K562 (cell line): Measurements from ENCODE around the gene DRC3. TPM values are rescaled to one million over a fixed set of nuclear protein-coding genes. Genes with fewer than 3 reads are reported as not detected.
A peak's percentile ranks its signal among the peaks of the same experiment; 100 is the strongest.

Experiments used
- CC2D1A ChIP-seq: fragments of 450-650 bp; IDR thresholded peaks from 2 replicates; pipeline ENCODE4 v1.6.1; 2017; ENCODE audit warnings: mild to moderate bottlenecking
- CTBP1 ChIP-seq: fragments of 450-650 bp; IDR thresholded peaks from 2 replicates; pipeline ENCODE4 v1.6.1; 2016; ENCODE audit warnings: borderline replicate concordance
- HNRNPH1 ChIP-seq: fragments of 200-400 bp; formaldehyde crosslinking; optimal IDR thresholded peaks from 2 replicates; pipeline ENCODE3; 2017; ENCODE audit warnings: low read depth, mild to moderate bottlenecking, low read length, moderate library complexity
- MTA3 ChIP-seq: fragments of 450-650 bp; formaldehyde crosslinking; IDR thresholded peaks from 2 replicates; pipeline ENCODE4 v1.6.1; 2017; ENCODE audit warnings: mild to moderate bottlenecking, borderline replicate concordance
- NR3C1 ChIP-seq: sonication (generic); formaldehyde crosslinking; IDR thresholded peaks from 2 replicates; pipeline ENCODE4 v1.8.1; 2022; ENCODE audit warnings: missing genetic modification reagents
- SIRT6 ChIP-seq: IDR thresholded peaks from one replicate; pipeline ENCODE4 v1.6.1; 2012; ENCODE audit warnings: low read depth, mild to moderate bottlenecking, control low read depth, inconsistent platforms, low read length, moderate library complexity
- ZKSCAN3 ChIP-seq: fragments of 250-450 bp; sonication (Bioruptor Pico); IDR thresholded peaks from 2 replicates; pipeline ENCODE4 v1.4.0; 2020
- ZNF274 ChIP-seq: IDR thresholded peaks from 2 replicates; pipeline ENCODE4 v1.6.1; 2011; ENCODE audit warnings: low read depth, mild to moderate bottlenecking, low read length, moderate library complexity, borderline replicate concordance
- ZNF3 ChIP-seq: fragments of 250-450 bp; sonication (Bioruptor Pico); IDR thresholded peaks from 2 replicates; pipeline ENCODE4 v1.5.0; 2021; ENCODE audit warnings: mild to moderate bottlenecking, moderate library complexity
- polyA plus RNA-seq, 8 experiments: library from polyadenylated mRNA; depleted of rRNA in 4 of 8; stranded (reverse) in 5 of 8; unstranded in 3 of 8; fragments of >200 nt; fragmentation: Nextera tagmentation in 2 of 8; fragmentation: Illumina TruSeq in 1 of 8; extraction: Ambion mirVana in 2 of 8; extraction: Trizol in 1 of 8; gene quantifications; 2 replicates each; pipeline versions ENCODE4 v1.2.1 to v1.2.3, GENCODE V29; 2011 to 2014; ENCODE audit warnings: inconsistent platforms in 1 of 8, missing spikeins in 1 of 8
- total RNA-seq, 7 experiments: library from RNA; depleted of rRNA in 6 of 7; stranded (reverse); fragments of >200 nt in 6 of 7; fragmentation: Illumina TruSeq in 2 of 7; extraction: Trizol in 2 of 7; gene quantifications; 2 replicates each; pipeline versions ENCODE4 v1.2.1 to v1.2.3, GENCODE V29; 2011 to 2021; ENCODE audit warnings: low replicate concordance in 1 of 7
- TF ChIP-seq, protein P1 (sequence below), 2 experiments: fragments of 450-650 bp; IDR thresholded peaks; 2 replicates each; pipeline ENCODE4 v1.6.1; 2016; ENCODE audit warnings: mild to moderate bottlenecking in 2 of 2, borderline replicate concordance in 1 of 2, low read depth in 1 of 2, moderate library complexity in 1 of 2

The DRC3 gene
- total and polyA plus RNA-seq, 9 of the 15 experiments (the other 6 are each of a cell fraction or from before 2014, with no cell fraction given): 0.10 to 0.84 (median 0.30) TPM; not detected in 3

DNA sequence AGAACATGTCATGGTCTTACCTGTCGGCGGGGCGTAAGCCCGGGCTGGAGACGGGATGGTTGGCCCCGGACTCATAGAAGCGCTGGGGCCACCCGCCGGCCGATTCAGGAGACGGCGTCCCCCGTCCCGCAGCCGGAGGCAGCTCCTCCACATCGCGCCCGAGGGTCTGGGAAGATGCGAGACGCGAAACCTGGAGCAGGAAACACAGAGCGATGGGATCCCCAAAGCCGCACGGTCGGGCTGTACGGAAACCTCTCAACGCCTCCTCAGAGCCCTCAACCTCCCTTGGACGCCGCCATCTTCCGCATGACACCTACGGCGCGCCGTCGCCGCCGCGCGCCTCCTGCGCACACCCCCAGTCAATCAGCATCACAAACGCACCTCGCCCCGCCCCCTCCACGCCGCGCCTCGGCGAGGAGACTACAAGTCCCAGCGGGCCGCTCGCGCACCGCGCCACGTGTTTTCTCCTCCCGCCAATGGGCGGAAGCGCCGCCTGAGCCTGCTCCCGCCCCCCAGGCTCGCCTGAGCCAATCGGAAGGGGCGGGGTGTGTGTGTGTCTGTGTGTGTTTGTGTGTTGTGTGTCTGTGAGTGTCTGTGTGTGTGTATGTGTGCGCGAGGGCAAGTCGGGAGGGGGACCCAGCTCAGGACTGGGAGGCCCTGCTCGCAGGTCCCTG is 66.3 kb downstream of the DRC3 start, which contains the start of the genes ATPAF2 and GID4 (continued):
- TF ChIP-seq, protein P1, sequence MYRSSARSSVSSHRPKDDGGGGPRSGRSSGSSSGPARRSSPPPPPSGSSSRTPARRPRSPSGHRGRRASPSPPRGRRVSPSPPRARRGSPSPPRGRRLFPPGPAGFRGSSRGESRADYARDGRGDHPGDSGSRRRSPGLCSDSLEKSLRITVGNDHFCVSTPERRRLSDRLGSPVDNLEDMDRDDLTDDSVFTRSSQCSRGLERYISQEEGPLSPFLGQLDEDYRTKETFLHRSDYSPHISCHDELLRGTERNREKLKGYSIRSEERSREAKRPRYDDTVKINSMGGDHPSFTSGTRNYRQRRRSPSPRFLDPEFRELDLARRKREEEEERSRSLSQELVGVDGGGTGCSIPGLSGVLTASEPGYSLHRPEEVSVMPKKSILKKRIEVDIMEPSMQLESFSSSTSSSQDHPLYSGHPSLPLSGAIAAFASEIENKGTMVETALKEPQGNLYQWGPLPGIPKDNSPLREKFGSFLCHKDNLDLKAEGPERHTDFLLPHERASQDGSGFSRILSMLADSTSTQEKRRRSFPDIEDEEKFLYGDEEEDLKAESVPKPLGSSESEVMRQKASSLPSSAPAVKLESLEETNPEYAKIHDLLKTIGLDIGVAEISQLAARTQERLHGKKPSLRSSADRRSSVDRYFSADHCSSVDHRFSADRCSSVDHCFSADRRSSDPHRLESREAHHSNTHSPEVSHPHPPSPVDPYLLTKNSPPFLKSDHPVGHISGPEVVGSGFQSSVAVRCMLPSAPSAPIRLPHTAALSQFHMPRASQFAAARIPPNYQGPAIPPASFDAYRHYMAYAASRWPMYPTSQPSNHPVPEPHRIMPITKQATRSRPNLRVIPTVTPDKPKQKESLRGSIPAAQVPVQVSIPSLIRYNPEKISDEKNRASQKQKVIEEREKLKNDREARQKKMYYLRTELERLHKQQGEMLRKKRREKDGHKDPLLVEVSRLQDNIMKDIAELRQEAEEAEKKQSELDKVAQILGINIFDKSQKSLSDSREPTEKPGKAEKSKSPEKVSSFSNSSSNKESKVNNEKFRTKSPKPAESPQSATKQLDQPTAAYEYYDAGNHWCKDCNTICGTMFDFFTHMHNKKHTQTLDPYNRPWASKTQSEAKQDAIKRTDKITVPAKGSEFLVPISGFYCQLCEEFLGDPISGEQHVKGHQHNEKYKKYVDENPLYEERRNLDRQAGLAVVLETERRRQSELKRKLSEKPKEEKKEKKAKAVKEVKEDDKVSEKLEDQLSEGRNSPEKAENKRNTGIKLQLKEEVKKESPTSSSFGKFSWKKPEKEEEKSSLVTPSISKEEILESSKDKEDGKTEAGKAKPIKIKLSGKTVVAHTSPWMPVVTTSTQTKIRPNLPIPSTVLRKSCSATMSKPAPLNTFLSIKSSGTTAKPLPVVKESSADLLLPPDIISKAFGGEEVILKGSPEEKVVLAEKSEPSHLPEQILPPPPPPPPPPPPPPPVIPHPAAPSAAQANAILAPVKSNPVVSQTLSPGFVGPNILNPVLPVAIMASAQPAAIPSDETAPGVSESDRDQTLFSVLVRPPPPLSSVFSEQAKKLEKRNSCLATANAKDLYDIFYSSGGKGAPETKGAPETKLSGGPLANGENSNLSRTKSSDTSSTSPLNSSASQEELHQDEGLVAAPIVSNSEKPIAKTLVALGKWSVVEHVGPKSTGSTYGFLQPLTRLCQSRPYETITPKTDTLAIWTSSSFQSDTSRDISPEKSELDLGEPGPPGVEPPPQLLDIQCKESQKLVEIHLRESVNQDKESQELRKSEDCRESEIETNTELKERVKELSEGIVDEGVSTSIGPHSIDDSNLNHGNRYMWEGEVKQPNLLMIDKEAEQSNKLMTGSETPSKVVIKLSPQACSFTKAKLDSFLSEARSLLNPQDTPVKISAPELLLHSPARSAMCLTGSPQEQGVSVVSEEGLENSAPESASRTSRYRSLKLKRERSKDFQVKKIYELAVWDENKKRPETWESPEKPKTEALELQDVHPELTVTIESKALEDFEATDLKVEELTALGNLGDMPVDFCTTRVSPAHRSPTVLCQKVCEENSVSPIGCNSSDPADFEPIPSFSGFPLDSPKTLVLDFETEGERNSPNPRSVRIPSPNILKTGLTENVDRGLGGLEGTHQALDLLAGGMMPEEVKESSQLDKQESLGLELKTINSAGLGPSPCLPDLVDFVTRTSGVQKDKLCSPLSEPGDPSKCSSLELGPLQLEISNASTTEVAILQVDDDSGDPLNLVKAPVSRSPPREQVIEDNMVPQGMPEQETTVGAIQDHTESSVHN (IDR thresholded peaks at IDR 0.05; ENCODE audit: borderline replicate concordance in 1 of 2, low read depth in 1 of 2): no peak
- TF ChIP-seq SIRT6: no peak
- peak; percentile 68 for TF ChIP-seq CTBP1
- TF ChIP-seq ZNF3: no peak
- peak; percentile 91 for TF ChIP-seq MTA3
- no peak for TF ChIP-seq ZNF274
- TF ChIP-seq HNRNPH1: no peak
- TF ChIP-seq NR3C1: no peak
- no peak; the same call in 1 of the 2 replicates for TF ChIP-seq CC2D1A
- no peak for TF ChIP-seq ZKSCAN3
